Left ventricle myocardium inferior (tissue), 1 donor: Measurements from ENCODE around the gene DPYSL3. TPM values are rescaled to one million over a fixed set of nuclear protein-coding genes. Genes with fewer than 3 reads are reported as not detected.
"Not testable (repeated sequence)": the region's sequence is repeated elsewhere in the genome, so short reads cannot be mapped to it uniquely, and the experiment has no call there.

Experiments used
- DNase-seq: peaks from one replicate; pipeline ENCODE4 v3.0.0-alpha.2; 2020
- H3K27ac ChIP-seq: fragments of 200-600 bp; replicated peaks from 2 replicates; pipeline ENCODE4 v1.8.0; 2021
- H3K27me3 ChIP-seq: fragments of 200-600 bp; 2 replicates; pipeline ENCODE4 v1.8.0; 2021; ENCODE audit warnings: low read depth
- H3K36me3 ChIP-seq: fragments of 200-600 bp; 2 replicates; pipeline ENCODE4 v1.8.0; 2021
- H3K4me1 ChIP-seq: fragments of 200-600 bp; 2 replicates; pipeline ENCODE4 v1.8.0; 2021
- H3K4me3 ChIP-seq: fragments of 200-600 bp; 2 replicates; pipeline ENCODE4 v1.8.0; 2021; ENCODE audit warnings: mild to moderate bottlenecking, moderate library complexity
- H3K9me3 ChIP-seq: fragments of 200-600 bp; replicated peaks from 2 replicates; pipeline ENCODE4 v1.8.0; 2021
- CTCF ChIP-seq: fragments of 200-600 bp; IDR thresholded peaks from 2 replicates; pipeline ENCODE4 v1.8.0; 2021; ENCODE audit warnings: antibody characterized with exemption, mild to moderate bottlenecking, borderline replicate concordance
- intact Hi-C: fragments of 100-400 bp; cut with micrococcal nuclease; formaldehyde crosslinking; loops from one replicate; pipeline ENCODE4 v1.11.0; 2022
- total RNA-seq: library from RNA; stranded (reverse); fragmentation: NEBNext Ultra II Directional; extraction: Animal tissue kit (Norgen Biotek cat#: 25700); gene quantifications from one replicate; pipeline ENCODE4 v1.2.1, GENCODE V29; 2021
- donor health status: DM: no; HTN: yes; CAD: no; lungs with severe emphysema.

DPYSL3 gene
- total RNA-seq, 1 donor from 2014 or later, result 20.7 TPM

GRCh38 chr5:147371290-147371689 lies 138.6 kb downstream of the DPYSL3 start:
- H3K27me3 ChIP-seq, result peaks cover 6% of the 10 kb centered on the region
- H3K4me3 ChIP-seq, result no peak overlapping the region
- no peak for TF ChIP-seq CTCF
- H3K27ac ChIP-seq, result no peak overlapping the region
- no peaks in the 10 kb centered on the region for H3K4me1 ChIP-seq
- intact Hi-C loops, result no loop called here
- no peak for DNase-seq
- no peaks in the 10 kb centered on the region for H3K36me3 ChIP-seq
- H3K9me3 ChIP-seq, result no peaks in the 10 kb centered on the region

GRCh38 chr5:147369742-147370374 lies 140.0 kb downstream of the DPYSL3 start:
- Histone ChIP-seq H3K9me3 (no peaks in the 10 kb centered on the region), H3K27me3 (peaks cover 6% of the 10 kb centered on the region), H3K27ac (no peak overlapping the region), H3K4me1 (no peaks in the 10 kb centered on the region), H3K36me3 (no peaks in the 10 kb centered on the region), H3K4me3 (no peak overlapping the region)
- peak; percentile 74 for TF ChIP-seq CTCF
- intact Hi-C loops, result loop anchor here (5.0 kb wide), 1 partner anchor 148 kb away; no protein-coding TSS in a partner anchor
- no peak for DNase-seq

DNA sequence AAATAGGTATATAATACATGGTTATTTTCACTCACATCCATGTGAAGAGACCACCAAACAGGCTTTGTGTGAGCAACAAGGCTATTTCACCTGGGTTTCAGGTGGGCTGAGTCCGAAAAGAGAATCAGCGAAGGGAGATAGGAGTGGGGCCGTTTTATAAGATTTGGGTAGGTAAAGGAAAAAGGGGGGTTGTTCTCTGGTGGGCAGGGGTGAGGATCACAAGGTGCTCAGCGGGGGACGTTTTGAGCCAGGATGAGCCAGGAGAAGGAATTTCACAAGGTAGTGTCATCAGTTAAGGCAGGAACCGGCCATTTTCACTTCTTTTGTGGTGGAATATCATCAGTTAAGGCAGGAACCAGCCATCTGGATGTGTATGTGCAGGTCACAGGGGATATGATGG lies 142.5 kb downstream of the DPYSL3 start:
- H3K4me3 ChIP-seq, DNase-seq: not testable (repeated sequence)
- intact Hi-C loops, result loop anchor here (5.0 kb wide), 1 partner anchor 145 kb away; no protein-coding TSS in a partner anchor

GRCh38 chr5:147361441-147362175 lies 148.3 kb downstream of the DPYSL3 start:
- peaks cover 13% of the 10 kb centered on the region for H3K27me3 ChIP-seq
- no peak overlapping the region for H3K27ac ChIP-seq
- no peaks in the 10 kb centered on the region for H3K36me3 ChIP-seq
- intact Hi-C loops, result no loop called here
- no peak for TF ChIP-seq CTCF
- H3K9me3 ChIP-seq, result peaks cover 11% of the 10 kb centered on the region
- no peak overlapping the region for H3K4me3 ChIP-seq
- no peaks in the 10 kb centered on the region for H3K4me1 ChIP-seq
- DNase-seq, result no peak

More for the DNA sequence above, 142.5 kb downstream of the DPYSL3 start:
- not testable (repeated sequence) for H3K4me1 ChIP-seq, H3K27ac ChIP-seq, H3K9me3 ChIP-seq, H3K36me3 ChIP-seq
- peaks cover 11% of the 10 kb centered on the region for H3K27me3 ChIP-seq

GRCh38 chr5:147360816-147361215 lies 149.1 kb downstream of the DPYSL3 start:
- DNase-seq, result no peak
- no peaks in the 10 kb centered on the region for H3K36me3 ChIP-seq
- H3K4me1 ChIP-seq, result no peaks in the 10 kb centered on the region
- no peak for TF ChIP-seq CTCF
- no peak overlapping the region for H3K4me3 ChIP-seq
- H3K27me3 ChIP-seq, result peaks cover 12% of the 10 kb centered on the region
- no peak overlapping the region for H3K27ac ChIP-seq
- intact Hi-C loops, result no loop called here
- H3K9me3 ChIP-seq, result peaks cover 11% of the 10 kb centered on the region

GRCh38 chr5:147359581-147359980 lies 150.3 kb downstream of the DPYSL3 start:
- no peak for TF ChIP-seq CTCF

More at GRCh38 chr5:147359581-147359980, 150.3 kb downstream of the DPYSL3 start:
- Histone ChIP-seq H3K4me3 (no peak overlapping the region), H3K9me3 (peaks cover 9% of the 10 kb centered on the region), H3K4me1 (no peaks in the 10 kb centered on the region), H3K27ac (no peak overlapping the region), H3K27me3 (peaks cover 12% of the 10 kb centered on the region), H3K36me3 (no peaks in the 10 kb centered on the region)
- DNase-seq, result no peak
- intact Hi-C loops, result no loop called here
